SU-DHL-6 (cell line): Measurements from ENCODE around the gene TMEM221.
A peak's percentile ranks its signal among the peaks of the same experiment; 100 is the strongest.

Experiments used
- H2AFZ ChIP-seq: fragments of 200-600 bp; sonication (generic); 2 replicates; pipeline ENCODE4 v1.6.1; 2014; ENCODE audit warnings: low read depth, mild to moderate bottlenecking, moderate library complexity, mixed read lengths, antibody characterized with exemption, low read length; ENCODE audit not compliant: severe bottlenecking
- H3F3A ChIP-seq: fragments of 200-600 bp; shearing (Covaris generic); 2 replicates; pipeline ENCODE4 v1.6.0; 2016; ENCODE audit warnings: antibody characterized with exemption, mild to moderate bottlenecking; ENCODE audit not compliant: insufficient read depth
- H3K27ac ChIP-seq: fragments of 200-600 bp; sonication (generic); 2 replicates; pipeline ENCODE4 v1.5.1; 2016; ENCODE audit warnings: low read depth, mild to moderate bottlenecking, low read length, moderate library complexity, mixed read lengths
- H3K27me3 ChIP-seq: fragments of 200-600 bp; sonication (generic), shearing (Covaris generic); 2 replicates; pipeline ENCODE4 v1.6.0; 2014; ENCODE audit warnings: mild to moderate bottlenecking, low read length
- H3K36me3 ChIP-seq: fragments of 200-600 bp; sonication (generic); 2 replicates; pipeline ENCODE4 v1.6.1; 2014; ENCODE audit warnings: mild to moderate bottlenecking, low read length, mixed read lengths
- H3K4me2 ChIP-seq: fragments of 300-600, 200-600 bp; shearing (Covaris generic), sonication (generic); 2 replicates; pipeline ENCODE4 v1.6.0; 2014; ENCODE audit warnings: low read length, low read depth, mild to moderate bottlenecking; ENCODE audit not compliant: poor library complexity, severe bottlenecking
- H3K4me3 ChIP-seq: fragments of 200-600 bp; sonication (generic); 2 replicates; pipeline ENCODE4 v1.5.1; 2014; ENCODE audit warnings: antibody characterized with exemption, low read length, mild to moderate bottlenecking, mixed read lengths; ENCODE audit not compliant: insufficient read depth, poor library complexity, severe bottlenecking
- H3K79me2 ChIP-seq: fragments of 200-600 bp; sonication (generic); 2 replicates; pipeline ENCODE4 v1.6.1; 2014; ENCODE audit warnings: mild to moderate bottlenecking, low read length, moderate library complexity; ENCODE audit not compliant: insufficient read depth
- H3K9ac ChIP-seq: fragments of 200-600 bp; sonication (generic); 2 replicates; pipeline ENCODE4 v1.7.0; 2014; ENCODE audit warnings: mild to moderate bottlenecking, low read length
- H3K9me2 ChIP-seq: fragments of 200-600 bp; sonication (generic); replicated peaks from 2 replicates; pipeline ENCODE4 v1.6.1; 2014; ENCODE audit warnings: low read length; ENCODE audit not compliant: insufficient read depth
- H3K9me3 ChIP-seq: fragments of 200-600 bp; sonication (generic); 2 replicates; pipeline ENCODE4 v1.6.1; 2014; ENCODE audit warnings: low read length, mixed read lengths; ENCODE audit not compliant: insufficient read depth
- H4K20me1 ChIP-seq: fragments of 200-600 bp; sonication (generic); 2 replicates; pipeline ENCODE4 v1.6.1; 2014; ENCODE audit warnings: low read depth, mild to moderate bottlenecking, antibody characterized with exemption, low read length, moderate library complexity, mixed read lengths
- EZH2phosphoT487 ChIP-seq: fragments of 200-600 bp; sonication (generic), shearing (Covaris generic); conservative IDR thresholded peaks from 2 replicates; pipeline ENCODE4 v1.6.1; 2018; ENCODE audit warnings: mild to moderate bottlenecking, antibody characterized with exemption, low read length, moderate library complexity, mixed read lengths
- TF ChIP-seq, protein P1 (sequence below): fragments of 200-600 bp; sonication (generic); IDR thresholded peaks from one replicate; pipeline ENCODE4 v1.5.1; 2017; ENCODE audit warnings: antibody characterized with exemption, mild to moderate bottlenecking, low read length, moderate library complexity; ENCODE audit not compliant: insufficient read depth, poor library complexity, severe bottlenecking

Gene TMEM221

GRCh38 chr19:17418710-17419109 lies 29.8 kb downstream of the TMEM221 start:
- peak overlapping the region; percentile 40; the same call in 1 of the 2 replicates for H3K27ac ChIP-seq
- H3K9ac ChIP-seq, result peak overlapping the region; percentile 70
- H4K20me1 ChIP-seq, result no peaks in the 10 kb centered on the region
- no peaks in the 10 kb centered on the region for H3K9me2 ChIP-seq
- H3K4me2 ChIP-seq, result peak overlapping the region; percentile 84
- no peaks in the 10 kb centered on the region for H3K9me3 ChIP-seq
- H3K4me3 ChIP-seq, result peak overlapping the region; percentile 67
- no peaks in the 10 kb centered on the region for H3K79me2 ChIP-seq
- H2AFZ ChIP-seq, result peak overlapping the region; percentile 82
- peaks cover 7% of the 10 kb centered on the region; the same call in 1 of the 2 replicates for H3F3A ChIP-seq
- H3K27me3 ChIP-seq, result no peaks in the 10 kb centered on the region
- H3K36me3 ChIP-seq, result no peaks in the 10 kb centered on the region
- TF ChIP-seq, protein P1, sequence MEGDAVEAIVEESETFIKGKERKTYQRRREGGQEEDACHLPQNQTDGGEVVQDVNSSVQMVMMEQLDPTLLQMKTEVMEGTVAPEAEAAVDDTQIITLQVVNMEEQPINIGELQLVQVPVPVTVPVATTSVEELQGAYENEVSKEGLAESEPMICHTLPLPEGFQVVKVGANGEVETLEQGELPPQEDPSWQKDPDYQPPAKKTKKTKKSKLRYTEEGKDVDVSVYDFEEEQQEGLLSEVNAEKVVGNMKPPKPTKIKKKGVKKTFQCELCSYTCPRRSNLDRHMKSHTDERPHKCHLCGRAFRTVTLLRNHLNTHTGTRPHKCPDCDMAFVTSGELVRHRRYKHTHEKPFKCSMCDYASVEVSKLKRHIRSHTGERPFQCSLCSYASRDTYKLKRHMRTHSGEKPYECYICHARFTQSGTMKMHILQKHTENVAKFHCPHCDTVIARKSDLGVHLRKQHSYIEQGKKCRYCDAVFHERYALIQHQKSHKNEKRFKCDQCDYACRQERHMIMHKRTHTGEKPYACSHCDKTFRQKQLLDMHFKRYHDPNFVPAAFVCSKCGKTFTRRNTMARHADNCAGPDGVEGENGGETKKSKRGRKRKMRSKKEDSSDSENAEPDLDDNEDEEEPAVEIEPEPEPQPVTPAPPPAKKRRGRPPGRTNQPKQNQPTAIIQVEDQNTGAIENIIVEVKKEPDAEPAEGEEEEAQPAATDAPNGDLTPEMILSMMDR, result no peak
- TF ChIP-seq EZH2phosphoT487, result no peak

- H4K20me1 ChIP-seq, result no peaks in the 10 kb centered on the region
- no peaks in the 10 kb centered on the region for H3K27me3 ChIP-seq
- peaks cover 13% of the 10 kb centered on the region; the same call in 1 of the 2 replicates for H3F3A ChIP-seq
- no peaks in the 10 kb centered on the region for H3K9me2 ChIP-seq
- no peak overlapping the region for H3K27ac ChIP-seq
- no peaks in the 10 kb centered on the region for H3K79me2 ChIP-seq
- no peak for TF ChIP-seq EZH2phosphoT487
- TF ChIP-seq, protein P1, result no peak
- no peak overlapping the region for H3K9ac ChIP-seq
- H3K4me3 ChIP-seq, result no peak overlapping the region
- no peak overlapping the region for H2AFZ ChIP-seq
- no peaks in the 10 kb centered on the region for H3K9me3 ChIP-seq
- H3K36me3 ChIP-seq, result no peaks in the 10 kb centered on the region
- no peak overlapping the region for H3K4me2 ChIP-seq
Observed at GRCh38 chr19:17415121-17415520, 33.3 kb downstream of the TMEM221 start.

- no peak overlapping the region for H2AFZ ChIP-seq
- peak overlapping the region; percentile 51; the same call in 1 of the 2 replicates for H3K27ac ChIP-seq
- H3K9me3 ChIP-seq, result no peaks in the 10 kb centered on the region
- no peaks in the 10 kb centered on the region for H3K9me2 ChIP-seq
- no peaks in the 10 kb centered on the region for H3K79me2 ChIP-seq
- no peaks in the 10 kb centered on the region for H3K27me3 ChIP-seq
- no peak overlapping the region for H3K4me3 ChIP-seq
- H3K36me3 ChIP-seq, result no peaks in the 10 kb centered on the region
- peaks cover 11% of the 10 kb centered on the region; the same call in 1 of the 2 replicates for H3F3A ChIP-seq
- no peak overlapping the region for H3K4me2 ChIP-seq
- no peak for TF ChIP-seq EZH2phosphoT487
- TF ChIP-seq, protein P1, result no peak
- H3K9ac ChIP-seq, result no peak overlapping the region
- H4K20me1 ChIP-seq, result no peaks in the 10 kb centered on the region
Observed at GRCh38 chr19:17414097-17414496, 34.4 kb downstream of the TMEM221 start.
